Left renal pelvis (tissue), 4 donors: ENCODE results near the gene ROBO2. TPM values are rescaled to one million over a fixed set of nuclear protein-coding genes. Genes with fewer than 3 reads are reported as not detected.

Experiments used
- DNase-seq, 4 donors: peaks; one replicate each; pipeline ENCODE4 v3.0.0-alpha.2; 2013; ENCODE audit warnings: low read depth in 4 of 4, low spot score in 3 of 4
- polyA plus RNA-seq, 4 donors: library from polyadenylated mRNA; unstranded; fragments of 120-200 nt; gene quantifications; one replicate each; pipeline ENCODE4 v1.2.1, GENCODE V29; 2013; ENCODE audit not compliant: insufficient read length in 4 of 4

Gene ROBO2
- polyA plus RNA-seq, 4 donors, result 84.3 to 156 (median 91.9) TPM

DNA sequence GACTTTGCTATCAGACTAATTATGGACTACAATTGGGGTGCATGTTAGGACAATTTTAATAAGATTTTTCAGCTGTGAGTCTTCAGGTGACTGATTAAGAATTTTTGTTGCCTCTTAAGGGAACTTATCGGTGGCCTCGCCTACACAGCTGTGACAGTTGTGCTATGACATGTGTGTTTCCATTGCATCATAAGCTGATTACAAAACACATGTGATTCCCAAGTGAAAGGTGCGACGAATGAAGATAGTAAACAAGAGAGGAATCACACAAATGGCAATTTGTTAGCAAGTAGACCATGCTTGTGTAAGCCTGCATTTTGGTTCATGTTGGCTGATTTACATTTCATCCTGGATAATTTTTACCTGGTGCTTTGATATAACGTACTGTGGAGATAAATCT is 8.3 kb downstream of the ROBO2 start:
- DNase-seq, result no peak

DNA sequence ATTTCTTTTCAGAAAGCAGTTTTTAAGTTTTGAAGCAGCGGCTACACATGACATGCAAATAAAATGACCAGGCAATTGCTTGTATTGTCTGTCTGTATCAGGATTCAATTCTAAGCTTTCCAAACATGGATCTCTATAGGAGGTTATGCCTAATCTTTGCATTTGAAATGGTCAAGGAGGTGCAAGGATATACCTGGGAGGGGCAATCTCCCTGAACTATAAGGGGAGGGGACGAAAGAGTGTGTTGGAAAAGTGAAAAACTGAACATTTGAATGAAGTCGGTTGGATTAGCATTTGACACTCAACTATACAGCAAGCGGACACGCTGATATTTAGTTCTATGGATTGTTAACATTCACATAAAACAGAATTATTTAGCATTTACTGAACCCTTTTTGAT is 11.7 kb downstream of the ROBO2 start:
- DNase-seq, result no peak

DNA sequence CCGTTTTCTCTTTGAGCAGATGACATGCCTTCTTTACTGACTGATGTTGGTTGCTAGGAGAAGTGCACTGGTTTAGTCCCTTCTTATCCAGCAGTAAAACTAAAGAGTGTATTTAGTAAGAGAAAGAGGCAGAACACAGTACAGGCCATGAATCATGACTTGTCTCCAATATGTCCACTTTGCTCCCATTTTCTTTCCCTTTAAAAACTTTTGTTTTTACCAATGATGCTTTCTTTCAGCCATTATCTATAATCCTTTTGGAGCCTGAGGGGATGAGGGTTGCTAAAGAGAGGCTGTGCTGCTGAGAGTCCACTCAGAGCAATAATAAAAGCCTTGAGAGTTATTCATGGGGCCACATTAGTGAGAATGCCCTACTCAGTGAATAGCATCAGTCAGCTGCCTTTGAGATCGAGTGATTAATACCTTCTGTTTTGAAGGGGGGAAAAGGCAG is 12.2 kb downstream of the ROBO2 start:
- no peak for DNase-seq

DNA sequence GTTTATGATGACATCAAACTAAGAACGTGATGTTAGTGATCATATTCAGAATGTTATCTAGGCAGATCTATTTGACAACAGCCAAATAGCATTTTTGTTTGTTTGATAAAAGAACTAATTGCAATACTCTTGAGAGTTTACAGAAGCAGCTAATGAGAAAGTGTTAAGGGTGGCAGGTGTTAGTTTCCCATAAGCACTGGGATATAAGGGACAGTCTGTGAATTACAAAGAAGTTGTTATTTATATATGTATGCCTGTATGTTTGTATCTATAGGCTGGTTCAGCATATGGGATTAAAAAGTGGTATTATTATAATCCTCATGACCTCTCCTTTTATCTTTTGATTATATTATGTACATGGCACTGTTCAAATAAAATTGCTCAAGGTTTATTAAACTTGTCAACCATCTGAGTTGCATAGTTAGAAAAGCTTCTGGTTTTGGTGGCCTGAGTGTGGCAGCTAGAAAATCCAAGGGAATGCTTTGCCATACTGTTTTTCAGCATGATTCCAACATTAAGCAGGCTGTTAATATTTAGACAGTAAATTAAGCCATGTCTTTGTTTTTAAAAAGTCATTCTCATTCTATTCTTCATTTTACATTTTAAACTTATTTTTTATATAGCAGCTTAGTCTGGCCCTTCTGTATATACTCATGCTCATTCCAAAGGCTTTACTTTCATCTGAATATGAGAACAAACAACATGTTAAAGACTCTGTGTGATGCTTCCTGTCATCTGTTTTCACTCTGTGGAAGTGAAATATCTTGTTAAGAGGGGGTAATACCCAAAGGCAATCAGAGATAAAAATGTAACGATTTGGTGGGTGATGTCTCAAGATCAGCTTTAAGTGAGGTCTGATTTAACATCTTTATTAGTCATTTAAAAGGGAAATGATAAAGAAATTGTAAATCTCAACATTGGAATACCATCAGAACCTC is 13.1 kb downstream of the ROBO2 start:
- DNase-seq, result no peak

DNA sequence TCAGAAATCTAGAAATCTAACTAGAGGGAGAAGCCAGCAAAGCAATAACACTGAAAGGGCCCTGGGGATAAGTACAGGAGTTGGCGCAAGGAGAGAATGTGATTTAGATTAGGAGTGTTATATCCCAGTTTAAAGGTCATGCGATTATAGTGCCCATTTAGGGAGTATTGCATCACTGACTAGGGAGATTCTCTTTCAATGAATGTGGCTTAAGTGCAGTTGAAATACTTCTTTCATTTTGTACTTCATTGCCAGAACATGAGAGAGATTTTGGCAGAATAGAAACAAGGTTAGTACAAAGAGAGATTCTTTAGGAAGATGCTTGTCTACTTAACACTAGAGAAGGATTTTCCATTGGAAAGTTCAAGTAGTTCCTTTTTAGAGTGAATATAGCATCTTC is 13.9 kb downstream of the ROBO2 start:
- no peak for DNase-seq

DNA sequence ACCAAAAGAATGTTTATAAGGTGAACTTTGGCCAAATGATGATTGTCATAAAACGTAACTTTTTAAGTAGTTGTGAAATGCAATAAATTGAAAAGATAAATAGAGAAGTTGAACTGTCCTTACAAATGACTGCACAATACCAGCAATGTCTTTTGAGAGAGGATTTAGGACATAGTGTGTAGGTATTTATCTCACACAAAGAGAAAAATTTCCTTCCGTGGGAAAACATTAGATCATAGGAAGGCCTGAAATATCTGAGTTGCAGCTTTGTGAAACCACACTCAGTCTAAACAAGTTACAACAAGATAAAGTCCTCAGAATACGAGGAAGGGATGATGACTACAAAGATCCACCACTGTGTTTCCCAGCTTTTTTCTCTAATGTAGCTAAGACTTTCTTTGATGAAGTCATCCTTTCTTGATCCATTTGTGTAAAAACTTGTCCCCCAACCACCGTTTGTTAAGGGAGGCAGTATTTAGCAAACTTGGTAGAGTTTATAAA is 16.0 kb downstream of the ROBO2 start:
- no peak for DNase-seq

DNA sequence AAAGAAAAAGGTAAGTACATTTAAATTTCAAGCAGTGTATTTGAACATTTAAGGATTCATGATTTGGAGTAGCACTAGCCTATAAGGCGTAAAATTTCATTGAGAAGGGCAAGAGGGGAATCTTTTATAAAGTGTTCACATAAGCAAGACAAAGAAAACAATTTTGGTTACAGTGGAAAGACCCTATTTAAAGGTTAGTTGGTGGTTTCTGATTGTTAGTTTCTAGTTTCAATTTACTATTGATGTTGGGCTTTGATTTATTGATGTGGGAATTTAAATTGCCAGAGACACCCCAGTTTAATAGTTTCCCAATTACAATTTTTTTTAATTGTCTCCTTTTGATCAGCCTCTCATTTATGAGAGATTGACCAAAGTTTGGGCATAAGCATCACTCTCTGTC is 19.5 kb downstream of the ROBO2 start:
- no peak for DNase-seq

DNA sequence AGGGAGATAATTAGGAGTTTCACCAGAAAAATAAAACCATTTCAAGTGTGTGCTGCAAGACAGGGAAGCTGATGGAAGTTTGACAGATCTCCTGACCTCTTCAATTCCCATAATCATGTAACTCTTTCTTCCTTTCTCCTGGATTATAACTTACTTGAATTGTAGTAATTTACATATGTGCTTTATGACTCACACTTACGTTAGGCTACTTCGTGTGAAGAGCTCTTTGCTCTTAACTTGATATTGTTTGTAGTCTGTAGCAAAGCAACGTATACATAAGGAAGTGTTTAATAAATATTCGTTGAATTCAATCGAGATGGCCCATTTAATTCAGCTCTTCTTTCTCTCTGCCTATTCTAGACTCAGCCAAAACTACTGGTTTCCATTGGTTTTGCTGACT is 23.5 kb downstream of the ROBO2 start:
- no peak for DNase-seq

DNA sequence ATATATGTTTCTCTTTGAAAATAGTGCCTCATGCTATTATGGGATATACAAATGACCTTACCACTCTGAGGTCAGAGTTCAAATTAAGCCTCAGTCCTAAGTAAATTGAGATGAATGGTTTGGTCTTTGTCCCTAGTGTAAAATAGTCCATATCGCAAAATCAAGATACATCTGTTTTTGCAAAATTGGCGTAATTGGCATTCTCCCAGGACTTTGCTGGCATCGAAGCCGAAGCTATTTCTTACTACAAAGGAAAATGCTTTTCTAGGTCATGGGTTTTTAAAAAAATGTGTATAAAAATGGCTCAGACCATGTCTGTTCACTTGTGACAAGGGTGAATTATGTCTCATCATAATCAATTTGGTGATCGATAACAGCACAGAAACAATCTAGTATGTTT is 25.9 kb downstream of the ROBO2 start:
- no peak for DNase-seq

DNA sequence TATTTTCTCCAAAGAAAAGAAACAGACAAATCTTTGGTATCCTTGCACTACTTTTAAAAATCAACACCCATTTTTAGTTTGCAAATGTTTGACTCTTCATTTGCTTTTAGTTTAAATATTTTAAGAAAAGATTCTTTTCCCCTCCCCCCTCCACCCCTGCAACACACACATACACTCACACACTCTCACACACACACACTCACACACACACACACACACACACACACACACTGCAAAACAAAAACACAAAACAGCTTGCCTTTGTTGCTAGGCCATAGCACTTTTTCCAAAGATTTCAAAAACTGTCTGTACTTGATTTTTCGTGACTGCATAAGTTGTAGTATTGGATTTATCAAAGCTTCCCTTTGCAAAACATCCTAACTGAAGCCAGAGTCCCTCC is 26.9 kb downstream of the ROBO2 start:
- no peak for DNase-seq

DNA sequence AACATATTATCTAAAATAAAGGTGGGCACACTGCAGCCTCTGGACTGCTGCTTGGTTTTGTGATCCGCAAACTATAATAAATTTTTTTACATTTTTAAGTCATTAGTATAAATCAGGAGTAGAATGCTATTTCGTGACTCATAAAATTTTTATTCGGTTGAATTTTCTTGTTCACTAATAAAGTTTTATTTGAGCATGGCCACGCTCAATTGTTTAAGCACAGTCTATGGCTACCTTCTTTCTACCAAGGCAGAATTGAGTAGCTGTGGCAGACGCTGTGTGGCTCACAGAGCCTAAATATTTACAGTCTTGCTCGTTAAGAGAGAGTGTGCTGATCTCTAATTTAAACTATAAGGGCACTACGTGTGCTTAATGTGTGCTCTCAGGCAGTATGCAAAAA is 28.9 kb downstream of the ROBO2 start:
- no peak for DNase-seq

DNA sequence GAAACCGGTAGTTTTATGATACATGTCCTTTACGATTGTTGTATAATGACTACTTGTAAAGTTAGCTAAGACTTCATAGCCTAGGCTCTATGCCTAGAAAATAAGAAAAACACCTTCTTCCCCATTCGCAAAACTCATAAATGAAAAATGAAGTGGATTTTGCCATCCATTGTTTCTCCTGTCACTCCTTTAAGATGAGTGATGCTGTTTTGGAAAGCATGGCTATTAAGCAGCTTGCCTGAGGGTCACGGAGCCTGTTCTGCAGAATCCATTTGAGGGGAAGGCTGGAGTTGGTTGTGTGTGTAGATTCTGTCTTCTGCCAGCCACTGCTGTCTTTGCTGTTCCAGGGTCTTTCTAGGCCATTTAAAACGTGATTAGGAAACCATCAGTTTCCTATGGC is 31.5 kb downstream of the ROBO2 start:
- DNase-seq, result no peak

DNA sequence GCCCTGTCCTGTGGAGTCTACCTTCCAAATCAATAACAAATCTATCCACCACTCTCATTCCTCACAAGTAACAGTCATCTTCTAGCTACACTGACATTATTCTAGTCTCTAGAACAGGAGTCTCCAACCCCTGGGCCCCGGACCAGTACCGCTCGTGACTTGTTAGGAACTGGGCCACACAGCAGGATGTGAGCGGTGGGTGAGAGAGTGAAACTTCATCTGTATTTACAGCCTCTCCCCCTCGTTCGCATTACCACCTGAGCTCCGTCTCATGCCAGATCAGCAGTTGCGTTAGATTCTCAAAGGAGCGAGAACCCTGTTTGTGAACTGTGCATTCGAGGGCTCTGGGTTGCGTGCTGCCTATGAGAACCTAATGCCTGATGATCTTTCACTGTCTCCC is 31.9 kb downstream of the ROBO2 start:
- no peak for DNase-seq

DNA sequence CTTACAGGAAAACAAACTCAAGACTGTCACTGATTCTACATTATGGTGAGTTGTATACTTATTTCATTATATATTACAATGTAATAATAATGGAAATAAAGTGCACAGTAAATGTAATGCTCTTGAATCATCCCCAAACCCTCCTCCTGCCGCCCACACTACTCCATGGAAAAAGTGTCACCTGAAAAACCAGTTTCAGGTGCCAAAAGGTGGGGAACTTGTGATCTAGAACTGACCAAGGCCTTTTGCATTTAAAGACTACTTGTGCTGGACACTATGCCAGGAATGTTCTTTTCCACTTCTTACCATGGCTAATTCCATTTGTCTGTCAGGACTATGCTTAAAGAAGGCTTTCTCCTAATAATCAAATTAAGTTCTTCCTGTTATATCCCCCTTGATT is 32.3 kb downstream of the ROBO2 start:
- DNase-seq, result no peak

DNA sequence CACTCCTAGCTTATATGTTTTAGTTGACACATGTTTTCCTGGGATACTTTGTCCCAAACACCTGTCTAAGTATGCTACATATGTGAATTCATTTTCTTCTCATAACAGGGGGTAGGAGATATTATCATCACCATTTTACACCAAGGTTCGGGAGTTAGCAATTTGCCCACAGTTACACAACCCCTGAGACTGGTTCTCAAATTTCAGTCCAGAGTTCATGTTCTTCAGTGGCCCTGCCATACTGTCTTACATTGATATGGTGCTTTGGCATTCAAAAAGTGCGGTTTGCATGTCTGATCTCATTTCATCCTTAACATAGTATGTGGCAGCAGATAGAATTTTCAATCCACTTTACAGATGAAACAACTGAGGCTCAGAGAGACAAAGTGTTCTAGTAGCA is 38.4 kb downstream of the ROBO2 start:
- DNase-seq, result no peak

DNA sequence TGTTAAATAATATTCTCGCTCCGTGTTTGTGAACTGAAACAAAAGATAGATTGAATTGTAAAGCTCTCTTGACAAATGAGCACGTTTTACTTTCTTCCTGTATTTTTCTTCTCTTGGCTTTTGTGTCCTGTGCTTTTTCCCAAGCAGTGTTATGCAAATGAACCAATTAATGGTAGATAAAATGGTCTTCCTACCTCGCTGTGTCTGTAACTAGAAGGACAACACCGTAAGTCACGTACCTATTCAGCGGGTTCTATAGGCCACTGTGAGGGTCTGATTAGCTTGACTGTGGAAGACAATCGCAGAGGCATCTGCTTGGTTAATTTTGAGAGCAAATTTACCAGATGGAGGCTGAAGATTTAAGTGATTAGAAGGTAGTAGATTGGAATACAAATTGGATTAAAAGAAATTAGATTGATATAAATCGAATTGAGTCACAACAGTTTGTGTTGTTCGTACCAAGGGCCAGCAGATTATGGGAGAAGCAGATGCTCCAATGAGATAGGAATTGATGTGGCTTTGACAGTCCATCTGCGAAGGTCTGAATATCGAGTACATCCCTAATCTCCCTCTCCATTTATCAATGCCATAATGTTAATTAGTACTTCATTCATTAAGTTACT is 40.2 kb downstream of the ROBO2 start:
- DNase-seq, result no peak

DNA sequence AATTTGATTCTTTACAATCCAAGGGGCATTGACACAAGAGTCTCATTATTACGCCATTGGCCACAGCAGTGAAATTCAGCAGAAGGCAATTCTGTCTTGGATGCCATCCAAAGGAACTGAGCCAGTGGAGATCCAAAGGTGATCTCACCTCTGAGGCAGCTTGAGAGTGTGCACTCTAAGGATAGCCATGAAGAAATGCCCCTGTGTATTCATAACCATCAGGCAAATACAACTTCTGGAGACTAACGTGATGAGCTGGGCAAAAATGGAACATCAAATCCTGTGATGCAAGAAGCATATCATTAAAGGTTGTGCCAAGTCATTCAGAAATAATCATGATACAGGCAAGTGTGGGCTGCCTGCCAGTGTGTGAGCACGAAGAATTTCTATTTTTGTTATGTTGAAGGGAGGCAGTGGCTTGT is 41.4 kb downstream of the ROBO2 start:
- DNase-seq, result no peak

DNA sequence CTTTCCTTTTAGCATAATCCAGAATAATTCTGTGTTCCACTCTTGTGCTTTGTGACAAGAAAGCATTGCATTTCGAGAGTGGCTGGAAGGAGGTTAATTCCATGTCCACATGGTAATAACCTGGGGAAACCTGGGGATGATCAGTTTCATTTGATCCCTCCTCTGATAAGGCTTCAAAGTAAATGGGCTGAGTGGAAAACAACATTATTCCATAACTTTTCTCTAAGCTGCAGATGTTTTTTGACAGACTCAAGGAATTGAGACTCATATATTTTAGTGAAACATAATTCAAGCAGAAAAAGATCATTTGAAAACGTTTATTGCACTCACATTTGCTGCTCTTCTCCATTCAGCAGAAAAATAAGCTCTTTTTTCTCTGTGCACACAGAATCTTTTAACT is 44.6 kb downstream of the ROBO2 start:
- DNase-seq, result no peak

DNA sequence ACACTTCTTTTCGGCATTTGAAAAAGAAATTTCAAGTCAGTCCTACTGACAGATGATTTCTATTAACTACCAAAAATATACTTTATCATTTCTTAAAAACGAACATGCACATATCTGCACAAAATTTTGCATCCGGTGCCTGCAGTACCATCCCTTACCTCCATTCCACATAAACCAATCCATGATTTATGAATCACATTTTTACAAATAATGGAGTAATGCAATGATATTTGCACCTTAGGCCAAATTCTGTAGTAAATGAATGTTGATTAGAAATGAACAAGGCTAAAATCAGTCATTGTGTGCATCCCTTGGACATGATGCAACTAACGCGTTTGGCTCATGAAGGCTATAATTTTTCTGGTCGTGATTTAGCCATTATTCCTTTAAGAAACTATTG is 46.5 kb downstream of the ROBO2 start:
- DNase-seq, result no peak

DNA sequence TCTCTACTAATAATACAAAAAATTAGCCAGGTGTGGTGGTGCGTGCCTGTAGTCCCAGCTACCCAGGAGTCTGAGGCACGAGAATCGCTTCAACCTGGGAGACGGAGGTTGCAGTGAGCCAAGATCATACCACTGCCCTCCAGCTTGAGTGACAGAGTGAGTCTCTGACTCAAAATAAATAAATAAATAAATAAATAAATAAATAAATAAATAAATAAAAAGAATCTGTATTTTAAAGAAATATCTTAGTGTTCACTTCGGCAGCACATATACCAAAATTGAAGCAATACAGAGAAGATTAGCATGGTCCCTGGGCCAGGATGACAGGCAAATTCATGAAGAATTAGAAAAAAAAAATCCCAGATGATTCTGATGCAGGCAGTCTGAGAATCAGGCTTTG is 51.9 kb downstream of the ROBO2 start:
- no peak for DNase-seq

DNA sequence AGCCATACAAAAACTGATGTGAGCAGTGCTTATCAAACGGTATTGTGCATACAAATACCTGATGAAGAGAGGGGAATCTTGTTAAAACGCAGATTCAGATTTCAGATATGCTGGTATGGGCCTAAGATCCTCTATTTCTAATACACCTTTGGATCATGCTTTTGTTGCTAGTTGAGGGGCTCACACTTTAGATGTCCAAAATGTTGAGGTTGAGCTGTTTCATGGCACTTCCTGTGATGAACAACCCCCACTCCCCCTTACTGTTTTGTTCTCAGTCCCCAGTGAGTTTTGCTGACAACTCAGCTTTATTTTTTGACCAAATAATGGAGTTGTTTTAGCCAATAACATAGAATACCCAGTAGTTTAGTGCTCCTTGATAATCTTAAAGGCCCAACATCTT is 53.2 kb downstream of the ROBO2 start:
- no peak for DNase-seq

DNA sequence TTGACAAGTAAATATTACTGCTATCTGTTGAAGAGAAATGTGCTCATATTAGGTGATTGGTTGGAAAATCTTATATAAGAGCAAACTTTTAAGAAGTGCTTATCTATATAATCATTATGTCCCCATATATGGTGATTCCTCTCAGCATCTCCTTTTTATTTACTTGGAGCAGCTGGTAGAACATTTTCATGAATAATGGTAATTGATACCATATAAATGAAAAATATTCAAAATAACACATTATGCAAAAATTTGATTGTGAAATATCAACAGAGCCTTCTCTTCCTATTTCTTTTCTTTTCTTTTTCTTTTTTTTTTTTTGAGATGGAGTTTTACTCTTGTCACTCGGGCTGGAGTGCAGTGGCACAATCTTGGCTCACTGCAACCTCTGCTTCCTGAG is 56.2 kb downstream of the ROBO2 start:
- DNase-seq, result no peak
